GM18907 (cell line): ENCODE results near the gene AGAP1.

Experiments
- ATAC-seq: cut with Tn5 transposase; IDR thresholded peaks from one replicate; pipeline ENCODE4 v1.9.1; 2021; ENCODE audit warnings: mild to moderate bottlenecking, moderate library complexity; ENCODE audit not compliant: unreplicated experiment

AGAP1 gene

DNA sequence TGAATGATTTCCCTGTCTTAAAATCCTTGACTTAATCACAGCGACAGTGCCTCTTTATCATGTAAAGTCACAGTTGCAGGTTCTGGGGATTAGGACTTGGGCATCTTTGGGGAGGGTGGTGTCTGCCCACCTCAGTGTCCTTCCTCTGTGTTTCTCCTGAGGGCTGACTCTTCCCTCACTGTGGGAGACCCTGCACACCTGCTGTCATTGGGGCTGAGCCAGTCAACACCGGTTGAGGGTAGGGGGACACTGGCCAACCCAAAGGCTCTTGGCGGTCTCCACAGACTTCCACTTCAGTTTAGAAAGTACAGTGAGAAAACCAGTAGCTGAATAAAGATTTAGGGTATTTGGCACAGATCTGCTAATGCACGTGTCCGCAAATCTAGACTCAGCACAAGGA is 36.9 kb downstream of the AGAP1 start:
- ATAC-seq: no peak

DNA sequence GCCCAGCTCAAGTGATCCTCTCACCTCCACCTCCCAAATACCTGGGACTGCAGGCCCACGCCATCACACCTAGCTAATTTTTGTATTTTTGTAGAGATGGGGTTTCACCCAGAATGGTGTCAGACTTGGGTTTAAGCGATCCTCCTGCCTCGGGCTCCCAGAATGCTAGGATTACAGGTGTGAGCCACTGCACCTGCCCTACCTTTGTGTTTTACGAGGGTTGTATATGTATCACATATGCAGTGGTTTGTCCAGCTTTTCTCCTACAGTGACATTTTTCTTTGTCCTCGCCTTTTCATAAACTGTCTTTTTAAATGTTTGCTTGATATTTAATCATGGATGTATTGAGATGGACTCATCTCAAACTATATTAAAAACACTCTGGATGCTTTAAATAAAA is 38.5 kb downstream of the AGAP1 start:
- ATAC-seq: no peak

DNA sequence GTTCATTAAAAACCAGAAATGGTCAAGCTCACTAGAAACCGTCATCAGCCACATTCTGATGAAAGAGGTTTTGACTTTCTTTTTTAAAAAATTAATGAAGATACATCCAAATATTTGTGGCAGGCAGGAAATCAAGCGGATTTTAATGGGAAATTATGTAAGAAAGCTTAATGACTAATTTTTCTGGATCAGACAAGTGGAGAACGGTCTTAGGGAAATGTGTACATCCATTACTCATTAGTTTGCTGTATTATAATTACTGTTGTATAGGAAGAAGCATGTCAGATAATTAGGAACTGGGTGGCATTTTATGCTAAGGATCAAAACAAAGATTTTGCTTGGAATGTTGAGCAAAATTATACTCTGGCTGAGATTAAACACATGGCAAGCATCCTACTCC is 39.4 kb downstream of the AGAP1 start:
- ATAC-seq: no peak

DNA sequence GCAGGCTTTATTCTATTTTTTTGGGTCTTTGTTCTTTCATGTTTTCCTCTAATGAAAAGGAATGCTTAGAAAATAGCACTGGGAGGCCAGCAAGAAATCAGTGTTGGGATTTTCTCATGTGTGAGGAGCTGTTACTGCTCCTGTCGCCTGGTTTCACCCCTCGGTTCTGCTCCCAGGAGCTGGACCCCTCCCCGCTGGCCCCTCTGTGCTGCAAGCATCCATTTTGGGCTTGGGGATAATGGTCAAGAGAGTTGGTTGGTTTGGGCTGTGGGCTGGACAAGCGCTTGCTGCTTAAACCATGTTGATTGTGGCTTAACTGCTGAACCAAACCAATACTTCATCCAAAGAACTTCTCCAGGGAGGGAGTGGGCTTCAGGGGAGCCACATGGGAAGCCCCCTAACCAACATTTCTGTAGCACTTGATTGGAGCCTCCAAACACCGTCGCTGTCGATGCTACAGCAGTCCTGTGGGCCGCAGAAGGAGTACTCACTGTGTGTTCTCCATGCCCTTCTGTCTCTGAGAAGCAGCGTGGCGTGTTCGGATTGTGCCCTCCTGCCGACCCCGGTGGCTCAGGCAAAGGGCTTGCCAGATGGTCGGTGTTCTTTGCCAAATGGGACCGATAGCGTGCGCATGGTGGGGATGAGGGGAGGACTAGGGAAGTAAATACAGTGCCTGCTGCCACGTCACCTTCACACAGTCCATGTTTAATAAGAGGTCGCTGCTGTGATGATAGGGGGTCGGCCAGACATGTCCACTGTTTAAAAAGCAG is 40.0 kb downstream of the AGAP1 start:
- ATAC-seq: no peak

DNA sequence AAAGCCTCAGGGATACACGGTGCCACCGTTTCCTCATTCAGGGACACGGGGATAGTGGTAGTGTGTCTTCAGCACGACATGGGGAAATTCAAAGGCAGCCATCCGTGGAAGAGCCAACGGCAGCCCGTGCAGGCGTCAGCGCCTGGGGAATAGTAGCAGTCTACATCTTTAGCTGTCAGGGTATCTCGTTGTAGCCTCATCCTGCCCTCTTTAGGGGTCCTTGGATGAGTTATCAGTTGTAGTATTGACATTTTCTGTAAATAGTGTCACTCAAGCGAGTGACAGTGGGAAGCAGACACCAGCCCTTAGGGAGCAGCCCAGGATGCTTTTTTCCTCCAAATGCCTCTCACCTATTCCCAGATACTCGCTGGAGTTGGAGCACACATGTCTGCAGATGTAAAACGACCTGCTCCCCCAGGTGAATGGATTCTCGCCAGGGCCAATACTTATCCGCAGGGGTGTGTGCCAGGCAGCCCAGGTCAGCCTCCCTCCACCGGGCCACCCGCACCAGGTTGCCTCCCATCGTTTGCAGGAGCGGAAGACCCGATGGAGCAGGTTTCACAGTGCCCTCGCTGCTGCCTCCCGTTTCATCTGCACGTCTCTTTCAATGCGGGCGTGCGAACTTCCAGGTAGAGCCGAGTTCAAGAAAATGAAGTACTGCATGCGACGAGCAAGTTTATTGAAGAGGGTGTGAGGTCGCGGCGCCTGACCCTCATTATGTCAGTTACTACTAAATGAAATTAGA is 41.0 kb downstream of the AGAP1 start:
- no peak for ATAC-seq

DNA sequence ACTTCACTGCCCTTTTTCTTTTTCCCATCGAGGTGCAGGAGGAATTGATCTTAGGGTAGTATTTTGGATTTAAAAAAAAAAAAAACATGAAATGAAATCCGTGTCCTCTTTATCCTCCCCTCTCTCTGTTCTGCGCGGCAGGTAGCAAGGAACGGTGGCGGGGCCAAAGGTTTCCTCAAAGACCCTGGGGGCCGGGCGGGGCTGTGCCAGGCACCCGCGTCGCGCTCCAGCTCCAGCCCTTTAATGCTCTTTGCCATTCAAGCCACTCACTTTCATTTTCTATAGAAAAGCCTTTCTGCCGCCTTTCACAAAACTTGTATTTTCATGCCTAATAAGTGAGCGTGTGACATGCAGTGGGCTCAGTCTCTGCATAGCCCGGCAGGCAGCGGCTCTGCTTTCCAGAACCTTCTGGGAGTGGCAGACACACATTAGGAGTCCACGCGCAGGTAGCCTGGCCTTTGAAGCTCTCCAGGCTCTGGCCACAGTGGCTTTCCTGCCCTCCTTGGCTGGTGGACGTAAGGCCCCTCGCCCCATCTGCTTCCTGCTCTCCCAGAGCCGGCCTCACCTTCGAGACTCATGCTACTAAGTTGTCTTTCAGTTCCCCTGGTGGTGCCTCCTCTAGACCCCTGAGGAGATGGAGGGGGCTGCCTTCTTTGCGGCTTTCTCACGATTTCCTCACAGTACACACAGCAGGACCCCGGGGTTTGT is 41.7 kb downstream of the AGAP1 start:
- no peak for ATAC-seq

DNA sequence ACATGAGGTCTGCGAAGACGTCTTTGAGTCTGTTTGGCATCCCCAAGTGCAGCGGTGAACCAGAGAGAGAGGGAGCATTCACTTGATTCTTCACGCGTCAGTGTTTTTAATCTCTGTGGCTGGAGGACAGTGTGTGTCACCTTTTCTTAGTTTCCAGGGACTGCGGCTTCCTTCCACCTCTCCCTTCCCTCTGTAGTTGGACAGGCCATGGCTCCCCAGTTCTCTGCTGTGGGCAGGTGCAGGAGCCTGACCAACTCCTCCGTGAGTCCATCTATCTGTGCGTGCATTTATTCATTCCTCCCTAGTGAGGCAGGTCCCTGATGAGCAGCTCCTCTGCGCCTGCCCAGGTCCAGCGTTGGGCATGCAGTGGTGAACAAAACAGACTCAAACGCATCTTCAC is 42.9 kb downstream of the AGAP1 start:
- no peak for ATAC-seq

DNA sequence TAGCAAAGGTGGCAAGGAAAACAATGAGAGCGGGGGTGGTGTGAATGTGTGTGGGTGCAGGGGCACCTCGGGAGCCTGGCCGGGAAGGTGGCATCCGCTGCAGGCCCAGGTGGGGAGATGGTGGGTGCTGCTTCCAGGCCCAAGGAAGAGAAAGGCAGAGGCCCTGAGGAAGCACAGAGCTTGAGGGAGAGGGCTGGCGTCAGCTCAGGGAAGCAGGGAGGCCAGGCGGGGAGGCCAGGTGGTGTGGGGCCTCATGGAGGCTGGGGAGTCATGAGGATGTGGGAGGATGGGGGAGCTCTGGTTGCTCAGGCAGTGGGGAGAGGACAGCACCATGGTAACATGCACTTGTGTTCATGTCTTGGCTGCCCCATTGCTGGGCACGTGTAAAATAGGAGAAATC is 43.3 kb downstream of the AGAP1 start:
- no peak for ATAC-seq

DNA sequence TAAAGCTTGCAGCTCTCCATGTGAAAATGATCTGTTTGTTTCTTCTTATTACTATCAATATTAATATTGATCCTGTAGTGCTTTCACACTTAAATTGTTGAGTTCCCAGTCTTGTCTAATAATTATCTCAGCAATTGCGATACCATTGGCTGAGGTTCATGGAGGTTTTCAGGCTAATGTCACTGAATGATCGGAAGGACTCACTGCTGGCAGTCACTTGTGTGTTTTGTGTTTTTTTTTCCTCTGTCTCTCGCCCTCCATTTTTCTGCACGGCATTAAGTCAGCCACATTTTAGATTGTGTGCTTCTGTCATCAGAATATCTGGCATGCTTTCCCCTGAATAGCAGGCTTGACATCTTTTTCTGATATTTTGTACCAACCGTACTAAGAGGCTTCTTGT is 43.7 kb downstream of the AGAP1 start:
- ATAC-seq: no peak

DNA sequence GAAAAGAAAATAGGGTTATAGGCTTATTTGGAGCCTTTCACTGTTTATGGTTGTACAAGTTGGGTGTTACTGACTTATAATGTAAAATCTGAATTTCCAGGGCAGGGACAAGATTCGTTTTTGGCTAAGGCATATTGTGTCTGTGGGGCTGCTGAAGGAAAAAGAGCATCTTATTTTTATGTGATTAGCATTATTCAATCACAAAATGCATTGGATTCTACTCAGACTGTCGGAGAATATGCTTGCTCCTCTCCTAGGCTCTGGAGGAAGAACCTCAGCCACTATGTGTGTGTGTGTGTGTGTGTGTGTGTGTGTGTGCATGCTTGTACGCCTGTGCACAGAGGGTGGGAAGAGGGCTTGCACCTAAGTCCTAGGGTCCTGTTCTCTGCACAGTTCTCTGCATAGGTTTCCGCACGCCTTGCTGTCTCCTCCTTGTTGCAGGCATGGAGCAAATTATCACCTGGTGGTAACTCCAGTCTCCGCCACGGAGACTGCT is 44.3 kb downstream of the AGAP1 start:
- no peak for ATAC-seq

DNA sequence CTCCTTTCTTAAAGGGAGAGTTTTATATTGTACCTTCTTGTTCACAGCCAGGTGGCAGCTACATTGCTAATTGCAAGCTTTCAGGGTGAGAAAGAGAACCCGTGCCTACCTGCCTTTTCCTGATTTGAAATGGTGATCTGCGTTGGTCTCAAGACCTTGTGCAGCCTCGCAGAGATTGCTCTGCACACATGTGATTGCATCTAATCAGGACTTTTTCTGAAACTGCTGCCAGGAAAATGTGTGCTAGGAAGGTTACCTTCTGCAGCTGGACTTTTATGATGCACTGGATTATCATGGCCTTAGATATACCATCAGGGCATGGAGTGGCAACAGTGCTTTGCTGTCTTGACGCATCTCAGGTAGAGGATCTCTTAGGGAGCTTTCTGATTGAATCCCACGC is 45.1 kb downstream of the AGAP1 start:
- ATAC-seq: no peak

DNA sequence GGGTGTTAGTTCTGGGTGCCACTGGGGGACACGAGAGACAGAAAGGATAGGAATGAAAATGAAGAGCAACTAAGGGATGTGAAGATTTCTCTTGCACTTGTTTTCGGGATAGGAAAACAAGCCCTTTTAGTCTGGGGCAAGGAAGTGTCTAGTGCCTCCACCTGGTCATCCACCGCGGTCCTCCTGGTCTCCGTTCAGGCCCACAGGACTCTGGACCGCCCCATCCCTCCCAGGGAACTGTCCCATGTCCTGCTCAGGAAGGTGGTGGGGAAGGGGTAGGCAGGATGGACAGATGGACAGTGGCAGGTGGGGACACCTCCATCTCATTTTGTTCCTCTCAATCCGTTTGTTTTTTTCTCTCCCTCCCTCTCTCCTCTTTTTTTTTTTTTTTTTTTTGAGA is 45.9 kb downstream of the AGAP1 start:
- no peak for ATAC-seq

DNA sequence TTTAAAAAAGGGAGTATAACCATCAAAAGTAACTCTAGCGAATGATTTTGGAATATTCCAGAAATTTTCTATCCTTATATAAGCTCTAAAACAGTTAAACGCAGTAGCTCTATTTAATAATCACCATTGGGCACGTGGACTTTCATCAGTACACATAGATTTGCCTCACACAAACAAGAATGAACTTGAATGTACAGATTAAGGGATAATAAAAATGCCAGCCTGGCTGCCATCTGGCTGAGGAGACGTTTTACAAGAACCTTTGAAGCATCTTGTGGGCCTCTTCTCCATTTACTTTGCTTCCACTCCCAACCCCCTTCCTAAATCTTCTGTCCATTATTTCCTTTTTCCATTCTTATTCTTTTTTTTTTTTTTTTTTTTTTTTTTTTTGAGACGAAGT is 47.2 kb downstream of the AGAP1 start:
- no peak for ATAC-seq

DNA sequence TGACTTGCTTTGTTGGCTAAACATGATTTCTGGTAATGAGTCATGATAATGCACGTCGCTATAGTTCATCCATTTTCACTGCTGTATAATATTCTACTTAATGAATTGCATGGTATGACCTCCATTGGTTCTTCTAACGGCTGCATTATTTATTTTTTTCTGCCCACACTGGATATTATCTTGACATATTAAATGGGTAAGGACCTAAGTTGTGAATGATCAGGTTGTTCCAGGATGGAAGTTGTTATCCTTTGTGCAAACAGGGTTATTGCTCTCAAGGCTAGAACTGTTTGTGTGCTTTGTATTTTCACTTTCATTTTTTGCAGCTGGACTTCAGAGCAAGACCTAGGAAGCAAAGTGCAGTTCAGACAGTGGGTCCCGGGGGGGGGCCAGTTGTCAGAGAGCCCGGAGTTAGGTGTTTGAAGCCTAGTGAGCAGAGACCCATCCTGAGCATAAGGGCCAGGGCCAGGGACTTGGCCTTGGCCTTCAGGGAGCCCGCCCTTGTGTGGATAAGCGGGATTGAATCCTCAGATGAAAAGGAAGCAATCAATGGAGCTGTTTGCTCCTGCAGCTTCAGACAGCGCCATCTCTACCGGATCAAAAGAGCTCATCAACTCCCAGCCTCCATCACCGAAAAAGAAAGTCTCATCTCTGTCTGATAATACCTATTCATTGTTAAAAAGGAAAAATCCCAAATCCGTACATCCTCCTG is 48.2 kb downstream of the AGAP1 start:
- ATAC-seq: no peak

DNA sequence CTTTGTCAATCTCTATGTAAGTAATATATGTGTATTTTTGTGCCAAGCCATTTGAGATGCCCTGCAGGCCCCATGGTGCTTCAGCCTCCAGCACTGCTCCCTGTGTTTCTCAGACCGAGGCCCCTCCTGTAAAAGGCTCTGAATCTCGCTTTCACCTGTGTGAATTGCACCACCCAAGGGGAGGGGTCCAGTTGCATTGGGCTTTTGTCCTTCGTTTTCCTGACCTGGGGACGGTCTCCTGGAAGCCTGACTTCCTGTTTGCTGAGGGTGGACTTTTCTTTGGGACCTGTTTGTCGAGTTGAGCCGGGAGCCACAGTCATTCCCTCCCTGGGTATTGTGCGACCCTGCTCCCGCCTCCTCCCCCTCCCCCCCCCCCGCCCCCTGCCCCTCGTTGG is 48.9 kb downstream of the AGAP1 start:
- no peak for ATAC-seq

DNA sequence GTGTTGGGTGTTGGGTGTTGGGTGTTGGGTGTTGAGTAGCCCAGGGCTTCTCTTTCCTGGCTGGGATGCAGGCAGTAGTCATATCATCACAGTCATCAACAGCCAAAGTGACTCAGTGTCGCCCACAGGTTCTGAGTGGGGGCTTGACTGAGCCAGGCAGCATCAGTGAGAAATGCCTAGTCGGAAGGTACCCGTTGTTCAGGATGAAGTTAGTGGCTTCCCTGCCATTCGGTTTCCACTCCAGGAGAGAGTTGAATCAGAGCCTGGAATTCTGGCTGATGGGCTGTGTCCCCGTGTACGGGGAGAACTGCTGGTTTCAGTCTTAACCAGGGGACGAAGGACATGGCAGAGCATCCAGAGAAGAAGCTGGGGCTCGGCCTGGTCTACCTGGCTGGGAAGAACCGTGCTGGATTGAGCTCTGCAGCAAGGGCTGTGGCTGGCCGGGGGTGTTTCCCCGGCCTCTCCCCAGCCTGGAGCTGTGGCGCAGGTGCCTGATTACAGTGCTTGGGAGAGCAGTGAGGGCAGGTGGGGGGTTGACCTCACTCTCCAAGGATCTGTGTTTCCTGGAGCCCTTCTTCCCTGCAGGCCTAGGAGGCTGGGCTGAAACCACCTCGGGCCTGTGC is 49.4 kb downstream of the AGAP1 start:
- ATAC-seq: no peak

DNA sequence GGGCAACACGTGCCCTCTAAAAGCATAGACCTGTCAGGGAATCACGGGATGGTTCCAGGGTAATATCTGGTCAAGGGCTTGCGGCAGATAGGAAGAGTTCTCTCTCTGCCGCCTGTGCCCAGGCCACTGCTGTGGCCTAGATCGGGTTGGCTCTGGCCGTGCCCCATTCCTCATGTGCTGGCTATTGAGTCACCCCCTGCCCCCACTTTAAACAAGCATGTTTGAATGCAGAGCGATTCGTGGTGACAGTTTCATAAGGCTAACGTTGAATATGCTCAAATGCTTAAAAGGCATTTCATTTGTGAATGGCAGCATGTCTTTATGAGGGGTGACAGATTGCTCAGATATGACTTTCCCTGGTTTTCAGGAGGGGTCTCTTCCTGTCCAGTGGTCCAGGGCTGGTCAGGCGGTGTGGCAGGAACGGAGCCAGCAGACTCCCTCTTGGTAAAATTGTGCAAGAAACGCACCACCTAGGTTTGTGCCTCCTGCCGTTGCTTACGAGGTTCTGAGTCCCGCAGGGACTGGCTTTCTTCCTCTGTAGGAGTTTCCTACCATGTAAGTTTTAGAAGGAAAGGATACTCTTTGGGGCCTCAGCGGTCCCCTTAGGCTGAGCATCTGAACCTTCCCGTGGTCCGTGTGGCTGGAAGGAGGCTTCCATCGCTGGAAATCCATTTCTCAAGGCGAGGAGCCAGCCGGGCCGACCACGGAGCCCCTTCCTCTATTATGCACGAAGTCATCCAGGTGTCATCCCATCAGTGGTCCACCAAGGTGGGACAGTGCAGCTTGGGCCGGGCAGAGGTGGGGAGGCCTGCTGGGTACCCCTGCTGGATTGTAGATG is 50.2 kb downstream of the AGAP1 start:
- no peak for ATAC-seq

DNA sequence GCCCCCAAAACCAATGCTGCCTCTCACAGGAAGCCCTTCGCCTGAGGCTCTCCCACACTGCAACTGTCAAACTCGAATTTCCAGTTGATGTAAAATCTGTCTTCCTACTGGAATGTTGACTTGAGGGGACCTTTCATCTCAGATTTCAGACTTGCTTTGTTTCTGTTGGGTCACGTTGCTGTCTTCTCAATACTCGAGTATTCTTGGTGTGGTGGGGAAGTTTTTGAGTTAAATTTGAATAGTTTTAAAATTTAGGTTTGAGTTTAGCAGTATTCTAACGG is 50.8 kb downstream of the AGAP1 start:
- ATAC-seq: no peak

DNA sequence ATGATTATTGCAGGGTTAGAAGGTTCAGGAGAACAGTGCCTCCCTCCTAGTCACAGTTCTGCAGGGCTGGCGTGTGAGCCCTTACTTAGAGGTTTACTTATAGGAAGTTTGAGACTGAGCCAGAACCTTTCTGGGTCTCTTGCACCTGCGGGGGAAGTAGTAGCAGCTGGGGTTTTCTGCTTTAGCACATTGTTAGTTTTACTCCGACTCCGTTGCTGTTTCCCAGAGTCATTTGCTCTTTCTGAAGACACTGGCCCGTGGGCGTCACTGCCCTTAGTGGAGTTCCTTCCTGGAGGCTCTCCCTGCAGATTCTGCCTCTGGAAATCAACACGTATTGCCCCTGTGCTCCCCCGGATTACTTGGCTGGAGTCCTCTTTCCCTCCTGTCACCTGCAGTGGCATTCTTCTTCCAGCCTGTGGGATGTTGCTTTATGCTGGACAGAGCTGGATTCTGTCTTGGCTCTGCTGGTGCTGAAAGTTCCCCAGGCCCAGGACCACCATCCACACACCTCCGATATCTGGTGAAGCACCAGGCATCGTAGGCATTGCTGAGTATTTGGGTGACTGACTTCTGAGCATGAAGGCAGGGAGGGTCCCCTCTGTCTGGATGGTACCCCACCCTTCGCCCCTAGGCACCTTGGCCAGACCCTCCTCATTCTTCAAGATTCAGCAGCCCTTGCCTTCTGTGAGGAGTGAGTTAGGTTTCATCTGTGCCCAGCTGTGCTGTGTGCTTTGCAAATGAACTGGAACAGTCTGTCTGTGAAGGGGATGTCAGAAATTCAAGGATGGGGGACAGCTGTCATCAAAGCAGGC is 51.7 kb downstream of the AGAP1 start:
- no peak for ATAC-seq

DNA sequence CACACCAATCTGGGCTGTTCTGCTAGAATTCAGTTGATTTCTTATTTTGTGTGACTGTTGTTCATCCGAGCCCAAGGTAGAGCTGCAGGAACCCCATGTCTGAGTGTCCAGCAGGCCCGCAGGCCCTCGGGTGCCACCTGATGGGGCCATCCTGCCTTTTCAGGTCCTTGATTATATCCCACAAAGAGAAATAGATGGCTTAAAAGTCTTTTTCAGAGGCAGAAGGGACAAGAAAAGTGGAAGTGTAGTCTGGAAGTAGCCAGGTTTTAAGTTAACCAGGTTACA is 52.2 kb downstream of the AGAP1 start:
- no peak for ATAC-seq
